IMR-90 (cell line): Measurements from ENCODE around the gene SNTA1. TPM values are rescaled to one million over a fixed set of nuclear protein-coding genes. Genes with fewer than 3 reads are reported as not detected.

ENCODE experiments used
- ATAC-seq: fragments of 200-7000 bp; cut with Tn5 transposase; 2 replicates; pipeline ENCODE4 v1.9.1; 2020; ENCODE audit warnings: low read depth, mild to moderate bottlenecking, moderate library complexity
- BruUV-seq: library from RNA; stranded (reverse); fragments of 400-500 nt; replicated peaks from 2 replicates; lab custom pipeline; 2021; lab: Mats Ljungman, UMichigan
- CTCF ChIA-PET: fragments of 300-600 bp; formaldehyde crosslinking; extraction: SDS; loops from one replicate; lab custom pipeline; 2021; ENCODE audit warnings: antibody characterized with exemption; lab: Yijun Ruan, JAX
- POLR2A ChIA-PET: fragments of 300-600 bp; sonication (Branson Sonifier 250); formaldehyde crosslinking; loops from one replicate; lab custom pipeline; 2022; ENCODE audit warnings: antibody characterized with exemption; ENCODE audit not compliant: unreplicated experiment; lab: Charles Lee
- DNase-seq: peaks from one replicate; pipeline ENCODE4 v3.0.0; 2013
- H2AFZ ChIP-seq: replicated peaks from 2 replicates; pipeline ENCODE3; 2013; ENCODE audit warnings: low read length, mild to moderate bottlenecking; ENCODE audit not compliant: poor library complexity
- H2AK5ac ChIP-seq: 2 replicates; pipeline ENCODE4 v1.6.1; 2013; ENCODE audit warnings: low read depth, low read length, inconsistent platforms
- H2AK9ac ChIP-seq: replicated peaks from 2 replicates; pipeline ENCODE3; 2013; ENCODE audit warnings: mild to moderate bottlenecking, low read depth, low read length, moderate library complexity; ENCODE audit not compliant: poor library complexity
- H2BK120ac ChIP-seq: 2 replicates; pipeline ENCODE4 v1.6.1; 2013; ENCODE audit warnings: low read depth, low read length, inconsistent platforms
- H2BK15ac ChIP-seq: 3 replicates; pipeline ENCODE4 v1.6.1; 2013; ENCODE audit warnings: low read depth, low read length, inconsistent platforms
- H2BK20ac ChIP-seq: 2 replicates; pipeline ENCODE4 v1.6.1; 2013; ENCODE audit warnings: low read depth, mild to moderate bottlenecking, inconsistent platforms, low read length, moderate library complexity
- H2BK5ac ChIP-seq: 2 replicates; pipeline ENCODE4 v1.6.1; 2013; ENCODE audit warnings: mild to moderate bottlenecking, low read depth, low read length, inconsistent platforms; ENCODE audit not compliant: poor library complexity, severe bottlenecking
- H3K14ac ChIP-seq: replicated peaks from 2 replicates; pipeline ENCODE4 v1.6.1; 2013; ENCODE audit warnings: low read depth, low read length, inconsistent platforms
- H3K18ac ChIP-seq: 2 replicates; pipeline ENCODE4 v1.6.1; 2013; ENCODE audit warnings: low read depth, low read length, control low read depth
- H3K23ac ChIP-seq: 2 replicates; pipeline ENCODE4 v1.6.1; 2013; ENCODE audit warnings: low read depth, low read length, inconsistent platforms
- H3K27ac ChIP-seq: 2 replicates; pipeline ENCODE4 v1.5.1; 2013; ENCODE audit warnings: mild to moderate bottlenecking, control low read depth, low read length; ENCODE audit not compliant: insufficient read depth
- H3K27me3 ChIP-seq: 2 replicates; pipeline ENCODE4 v1.6.1; 2013; ENCODE audit warnings: low read length; ENCODE audit not compliant: control insufficient read depth, insufficient read depth
- H3K36me3 ChIP-seq: 2 replicates; pipeline ENCODE4 v1.6.1; 2013; ENCODE audit warnings: low read length, mixed read lengths; ENCODE audit not compliant: control insufficient read depth, insufficient read depth
- H3K4ac ChIP-seq: 2 replicates; pipeline ENCODE4 v1.6.1; 2013; ENCODE audit warnings: low read depth, low read length, inconsistent platforms
- H3K4me1 ChIP-seq: 2 replicates; pipeline ENCODE4 v1.6.1; 2013; ENCODE audit warnings: low read length, mixed read lengths; ENCODE audit not compliant: control insufficient read depth, insufficient read depth
- H3K4me2 ChIP-seq: 2 replicates; pipeline ENCODE4 v1.6.1; 2013; ENCODE audit warnings: low read depth, mild to moderate bottlenecking, control low read depth, low read length, moderate library complexity
- H3K4me3 ChIP-seq: 2 replicates; pipeline ENCODE4 v1.5.1; 2013; ENCODE audit warnings: low read depth, mild to moderate bottlenecking, control low read depth, low read length, moderate library complexity; ENCODE audit not compliant: insufficient read depth
- H3K56ac ChIP-seq: 2 replicates; pipeline ENCODE4 v1.6.1; 2013; ENCODE audit warnings: low read length, inconsistent platforms; ENCODE audit not compliant: insufficient read depth; ENCODE audit errors: extremely low read depth
- H3K79me1 ChIP-seq, 2 experiments: 2 replicates each; pipeline ENCODE4 v1.6.1; 2013; ENCODE audit warnings: low read length in 2 of 2, inconsistent platforms in 1 of 2, low read depth in 1 of 2
- H3K9ac ChIP-seq: 2 replicates; pipeline ENCODE4 v1.6.1; 2013; ENCODE audit warnings: low read depth, low read length, control low read depth
- H3K9me1 ChIP-seq: 2 replicates; pipeline ENCODE4 v1.6.1; 2013; ENCODE audit warnings: low read length, inconsistent platforms; ENCODE audit not compliant: insufficient read depth
- H3K9me3 ChIP-seq: 2 replicates; pipeline ENCODE4 v1.6.1; 2013; ENCODE audit warnings: low read length; ENCODE audit not compliant: control insufficient read depth, insufficient read depth
- H4K20me1 ChIP-seq: 2 replicates; pipeline ENCODE4 v1.6.1; 2013; ENCODE audit warnings: low read length, inconsistent platforms; ENCODE audit not compliant: insufficient read depth
- H4K5ac ChIP-seq: 2 replicates; pipeline ENCODE4 v1.6.1; 2013; ENCODE audit warnings: mild to moderate bottlenecking, low read depth, low read length, control low read depth
- H4K8ac ChIP-seq, 2 experiments: 2 replicates each; pipeline ENCODE4 v1.6.1; 2013; ENCODE audit warnings: low read depth in 2 of 2, low read length in 2 of 2, control low read depth in 1 of 2, inconsistent platforms in 1 of 2
- H4K91ac ChIP-seq: 2 replicates; pipeline ENCODE4 v1.6.1; 2013; ENCODE audit warnings: low read depth, low read length, inconsistent platforms; ENCODE audit not compliant: insufficient read depth
- BHLHE40 ChIP-seq: fragments of 150-350 bp; IDR thresholded peaks from 2 replicates; pipeline ENCODE4 v1.6.1; 2016; ENCODE audit warnings: mild to moderate bottlenecking, low read depth, low read length
- CEBPB ChIP-seq: IDR thresholded peaks from 2 replicates; pipeline ENCODE4 v1.6.1; 2012; ENCODE audit warnings: low read depth, low read length, improper control_type of control experiment
- CHD1 ChIP-seq: IDR thresholded peaks from 2 replicates; pipeline ENCODE4 v1.6.1; 2012; ENCODE audit warnings: low read depth, low read length, improper control_type of control experiment
- ELK1 ChIP-seq: fragments of 150-350 bp; IDR thresholded peaks from 2 replicates; pipeline ENCODE4 v1.6.1; 2016; ENCODE audit warnings: low read depth, mild to moderate bottlenecking, low read length, moderate library complexity, borderline replicate concordance
- FOS ChIP-seq: fragments of 150-350 bp; IDR thresholded peaks from 2 replicates; pipeline ENCODE4 v1.6.1; 2016; ENCODE audit warnings: low read depth, low read length
- MAFK ChIP-seq: IDR thresholded peaks from 2 replicates; pipeline ENCODE4 v1.6.1; 2012; ENCODE audit warnings: low read depth, low read length, improper control_type of control experiment
- MAZ ChIP-seq: IDR thresholded peaks from 2 replicates; pipeline ENCODE4 v1.6.1; 2012; ENCODE audit warnings: low read depth, mild to moderate bottlenecking, low read length, improper control_type of control experiment, moderate library complexity, borderline replicate concordance
- MXI1 ChIP-seq: IDR thresholded peaks from 2 replicates; pipeline ENCODE4 v1.6.1; 2012; ENCODE audit warnings: low read depth, mild to moderate bottlenecking, low read length, moderate library complexity, borderline replicate concordance
- NFE2L2 ChIP-seq: fragments of 150-350 bp; IDR thresholded peaks from 2 replicates; pipeline ENCODE4 v1.6.1; 2016; ENCODE audit warnings: low read depth, mild to moderate bottlenecking, low read length
- POLR2A ChIP-seq: IDR thresholded peaks from 2 replicates; pipeline ENCODE4 v1.6.1; 2012; ENCODE audit warnings: mild to moderate bottlenecking, low read depth, low read length
- RAD21 ChIP-seq: IDR thresholded peaks from 2 replicates; pipeline ENCODE4 v1.6.1; 2012; ENCODE audit warnings: low read length, improper control_type of control experiment
- RCOR1 ChIP-seq: IDR thresholded peaks from 2 replicates; pipeline ENCODE4 v1.6.1; 2012; ENCODE audit warnings: mild to moderate bottlenecking, low read length, improper control_type of control experiment; ENCODE audit not compliant: insufficient replicate concordance
- RFX5 ChIP-seq: IDR thresholded peaks from 2 replicates; pipeline ENCODE4 v1.8.0; 2012; ENCODE audit warnings: low read depth, mild to moderate bottlenecking, low read length, moderate library complexity
- SMC3 ChIP-seq: fragments of 150-350 bp; IDR thresholded peaks from 2 replicates; pipeline ENCODE4 v1.6.1; 2016; ENCODE audit warnings: low read depth, mild to moderate bottlenecking, antibody characterized with exemption, low read length, moderate library complexity
- WGBS, 2 experiments: methylation state at CpG; one replicate each; pipeline versions ENCODE4 v1.1.5 to v1.1.7; 2013; ENCODE audit warnings: missing lambda C conversion rate in 2 of 2; ENCODE audit not compliant: insufficient read length in 1 of 2; ENCODE audit errors: extremely low coverage in 2 of 2; 5-methylcytosine and 5-hydroxymethylcytosine counted together
- dilution Hi-C: fragments of 300-500 bp; cut with HindIII; formaldehyde crosslinking; loops from one replicate; pipeline ENCODE4 v1.14.3; 2018; ENCODE audit warnings: low sequenced_read_pairs; ENCODE audit not compliant: unreplicated experiment
- in situ Hi-C: fragments of 300-500 bp; cut with MboI; formaldehyde crosslinking; loops from 3 replicates; pipeline ENCODE4 v1.14.3; 2019; ENCODE audit warnings: low sequenced_read_pairs, inconsistent platforms, mixed read lengths
- intact Hi-C: fragments of 100-400 bp; cut with micrococcal nuclease; formaldehyde crosslinking; loops from 2 replicates; pipeline ENCODE4 v1.10.0; 2022
- polyA plus RNA-seq, 3 experiments: library from polyadenylated mRNA; depleted of rRNA; stranded (reverse); fragments of >200 nt; gene quantifications; 2 replicates each; pipeline ENCODE4 v1.2.3, GENCODE V29; 2012; ENCODE audit warnings: low replicate concordance in 1 of 3
- total RNA-seq: library from RNA; depleted of rRNA; stranded (reverse); fragments of >200 nt; gene quantifications from 2 replicates; pipeline ENCODE4 v1.2.3, GENCODE V29; 2012
- TF ChIP-seq, protein P1 (sequence below): fragments of 150-350 bp; IDR thresholded peaks from 2 replicates; pipeline ENCODE4 v1.6.1; 2017; ENCODE audit warnings: mild to moderate bottlenecking, antibody characterized with exemption, low read length, low read depth
- TF ChIP-seq, protein P2 (sequence below): conservative IDR thresholded peaks from 2 replicates; pipeline ENCODE4 v1.5.1; 2012; ENCODE audit warnings: mild to moderate bottlenecking, low read depth, low read length, improper control_type of control experiment

The SNTA1 gene
- total and polyA plus RNA-seq, 2 of the 4 experiments (the other 2 are of a cell fraction): 10.6 to 15.4 TPM

- Histone ChIP-seq H2BK15ac (no peak overlapping the region), H3K4me1 (no peaks in the 10 kb centered on the region), H3K79me1 (no peaks in the 10 kb centered on the region), H3K9ac (no peak overlapping the region), H3K23ac (no peak overlapping the region), H3K9me1 (no peaks in the 10 kb centered on the region), H2BK120ac (no peak overlapping the region), H4K8ac (no peak overlapping the region), H4K91ac (no peak overlapping the region), H3K56ac (no peak overlapping the region), H3K18ac (no peak overlapping the region), H4K20me1 (no peaks in the 10 kb centered on the region), H3K27me3 (peaks cover 34% of the 10 kb centered on the region), H3K9me3 (no peaks in the 10 kb centered on the region), H2AFZ (no peak overlapping the region), H2AK9ac (no peak overlapping the region), H3K36me3 (no peaks in the 10 kb centered on the region), H2AK5ac (no peak overlapping the region), H3K27ac (no peak overlapping the region), H3K4me2 (no peak overlapping the region), H3K14ac (no peak overlapping the region), H2BK5ac (no peak overlapping the region), H3K4ac (no peak overlapping the region), H2BK20ac (no peak overlapping the region), H4K5ac (no peak overlapping the region), H3K4me3 (no peak overlapping the region)
- CTCF ChIA-PET: interaction anchor here (0.6 kb wide), 2 partner anchors 259 to 688 kb away, joined by 3 read pairs; partner anchors contain the start of gene ZNF341
- DNase-seq (no peak), ATAC-seq (no peak)
- 36% methylated on average over 2 of the region's 7 CpGs; no CpG with 5 or more reads in 1 of the 2 experiments for WGBS, 2 experiments
- intact Hi-C loops: no loop called here
- POLR2A ChIA-PET: no interaction called here
- no peak for TF ChIP-seq MAFK
- TF ChIP-seq BHLHE40: no peak
- no peak for TF ChIP-seq POLR2A
- TF ChIP-seq, protein P1, sequence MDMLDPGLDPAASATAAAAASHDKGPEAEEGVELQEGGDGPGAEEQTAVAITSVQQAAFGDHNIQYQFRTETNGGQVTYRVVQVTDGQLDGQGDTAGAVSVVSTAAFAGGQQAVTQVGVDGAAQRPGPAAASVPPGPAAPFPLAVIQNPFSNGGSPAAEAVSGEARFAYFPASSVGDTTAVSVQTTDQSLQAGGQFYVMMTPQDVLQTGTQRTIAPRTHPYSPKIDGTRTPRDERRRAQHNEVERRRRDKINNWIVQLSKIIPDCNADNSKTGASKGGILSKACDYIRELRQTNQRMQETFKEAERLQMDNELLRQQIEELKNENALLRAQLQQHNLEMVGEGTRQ: no peak
- no peak for TF ChIP-seq RAD21
- TF ChIP-seq SMC3: no peak
- no peak for TF ChIP-seq MAZ
- TF ChIP-seq RFX5: no peak
- TF ChIP-seq CHD1: no peak
- TF ChIP-seq MXI1: no peak
- no peak for TF ChIP-seq ELK1
- TF ChIP-seq RCOR1: no peak
- TF ChIP-seq CEBPB: no peak
- TF ChIP-seq NFE2L2: no peak
- TF ChIP-seq, protein P2, sequence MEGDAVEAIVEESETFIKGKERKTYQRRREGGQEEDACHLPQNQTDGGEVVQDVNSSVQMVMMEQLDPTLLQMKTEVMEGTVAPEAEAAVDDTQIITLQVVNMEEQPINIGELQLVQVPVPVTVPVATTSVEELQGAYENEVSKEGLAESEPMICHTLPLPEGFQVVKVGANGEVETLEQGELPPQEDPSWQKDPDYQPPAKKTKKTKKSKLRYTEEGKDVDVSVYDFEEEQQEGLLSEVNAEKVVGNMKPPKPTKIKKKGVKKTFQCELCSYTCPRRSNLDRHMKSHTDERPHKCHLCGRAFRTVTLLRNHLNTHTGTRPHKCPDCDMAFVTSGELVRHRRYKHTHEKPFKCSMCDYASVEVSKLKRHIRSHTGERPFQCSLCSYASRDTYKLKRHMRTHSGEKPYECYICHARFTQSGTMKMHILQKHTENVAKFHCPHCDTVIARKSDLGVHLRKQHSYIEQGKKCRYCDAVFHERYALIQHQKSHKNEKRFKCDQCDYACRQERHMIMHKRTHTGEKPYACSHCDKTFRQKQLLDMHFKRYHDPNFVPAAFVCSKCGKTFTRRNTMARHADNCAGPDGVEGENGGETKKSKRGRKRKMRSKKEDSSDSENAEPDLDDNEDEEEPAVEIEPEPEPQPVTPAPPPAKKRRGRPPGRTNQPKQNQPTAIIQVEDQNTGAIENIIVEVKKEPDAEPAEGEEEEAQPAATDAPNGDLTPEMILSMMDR: no peak
- TF ChIP-seq FOS: no peak
- BruUV-seq: no TSS peak
- dilution Hi-C loops: no loop called here
- in situ Hi-C loops: no loop called here
Measured at GRCh38 chr20:33472868-33473435, 29.4 kb upstream of the SNTA1 start.
